PC-9 (cell line): ENCODE results near the gene CDH15.

Experiments
- EZH2 ChIP-seq: fragments of 200-600 bp; sonication (generic); IDR thresholded peaks from 2 replicates; pipeline ENCODE4 v1.8.0; 2017; ENCODE audit warnings: antibody characterized with exemption, low read depth
- TF ChIP-seq, protein P1 (sequence below): fragments of 200-600 bp; sonication (generic); conservative IDR thresholded peaks from 2 replicates; pipeline ENCODE4 v1.6.1; 2017; ENCODE audit warnings: mixed run types, antibody characterized with exemption, mild to moderate bottlenecking, moderate library complexity

DNA sequence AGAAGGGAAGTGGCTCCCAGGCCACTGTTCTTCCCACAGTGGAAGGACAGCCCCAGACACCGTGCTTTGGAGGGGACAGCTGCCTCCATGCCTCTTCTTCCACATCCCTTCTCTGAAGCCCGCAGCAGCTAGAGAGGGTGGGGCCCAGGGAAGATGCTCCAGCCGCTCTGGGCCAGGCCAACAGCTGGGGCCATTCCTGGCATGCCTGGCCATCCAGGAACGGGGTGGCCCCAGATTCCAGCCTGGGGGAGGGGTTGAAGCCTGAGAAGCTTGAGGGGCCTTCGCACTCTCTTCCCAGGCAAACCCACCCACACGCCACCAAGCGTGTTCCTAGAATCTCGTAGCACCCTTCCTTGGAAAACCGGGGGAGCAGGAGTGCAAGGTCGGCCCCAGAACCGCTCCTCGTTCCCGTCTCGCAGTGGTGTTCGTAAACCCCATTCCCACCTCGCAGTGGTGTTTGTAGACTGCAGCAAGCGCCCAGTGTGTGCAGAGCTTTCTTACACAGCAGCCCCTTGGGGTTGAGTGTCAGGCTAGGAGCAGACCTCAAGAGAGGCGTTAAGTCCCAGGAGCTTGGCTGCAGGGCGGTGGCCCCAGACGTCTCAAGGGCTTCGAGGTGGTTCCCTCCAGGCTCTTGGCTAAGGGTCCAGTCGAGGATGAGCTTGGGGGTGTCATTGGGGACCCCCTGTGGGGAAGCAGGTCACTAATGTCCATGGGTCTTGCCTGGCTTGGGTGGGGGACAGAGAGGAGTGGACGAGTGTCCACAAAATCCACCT is 2.7 kb downstream of the CDH15 start:
- TF ChIP-seq, protein P1, sequence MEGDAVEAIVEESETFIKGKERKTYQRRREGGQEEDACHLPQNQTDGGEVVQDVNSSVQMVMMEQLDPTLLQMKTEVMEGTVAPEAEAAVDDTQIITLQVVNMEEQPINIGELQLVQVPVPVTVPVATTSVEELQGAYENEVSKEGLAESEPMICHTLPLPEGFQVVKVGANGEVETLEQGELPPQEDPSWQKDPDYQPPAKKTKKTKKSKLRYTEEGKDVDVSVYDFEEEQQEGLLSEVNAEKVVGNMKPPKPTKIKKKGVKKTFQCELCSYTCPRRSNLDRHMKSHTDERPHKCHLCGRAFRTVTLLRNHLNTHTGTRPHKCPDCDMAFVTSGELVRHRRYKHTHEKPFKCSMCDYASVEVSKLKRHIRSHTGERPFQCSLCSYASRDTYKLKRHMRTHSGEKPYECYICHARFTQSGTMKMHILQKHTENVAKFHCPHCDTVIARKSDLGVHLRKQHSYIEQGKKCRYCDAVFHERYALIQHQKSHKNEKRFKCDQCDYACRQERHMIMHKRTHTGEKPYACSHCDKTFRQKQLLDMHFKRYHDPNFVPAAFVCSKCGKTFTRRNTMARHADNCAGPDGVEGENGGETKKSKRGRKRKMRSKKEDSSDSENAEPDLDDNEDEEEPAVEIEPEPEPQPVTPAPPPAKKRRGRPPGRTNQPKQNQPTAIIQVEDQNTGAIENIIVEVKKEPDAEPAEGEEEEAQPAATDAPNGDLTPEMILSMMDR, result no peak
- TF ChIP-seq EZH2, result no peak
